B cell (primary cell): ENCODE results near the gene EDDM13. TPM values are rescaled to one million over a fixed set of nuclear protein-coding genes. Genes with fewer than 3 reads are reported as not detected.

Experiments used
- ATAC-seq: fragments of 200-7000 bp; cut with Tn5 transposase; one replicate; pipeline ENCODE4 v1.10.0; 2021; ENCODE audit warnings: low read depth, mild to moderate bottlenecking, moderate number of reproducible peaks, moderate library complexity
- CTCF ChIA-PET: fragments of 350-600 bp; sonication (Branson Sonifier 250); formaldehyde crosslinking; loops from one replicate; lab custom pipeline; 2021; ENCODE audit warnings: antibody characterized with exemption, inconsistent platforms; lab: Charles Lee
- POLR2A ChIA-PET: fragments of 350-600 bp; sonication (Branson Sonifier 250); formaldehyde crosslinking; loops from one replicate; lab custom pipeline; 2021; ENCODE audit warnings: antibody characterized with exemption; lab: Charles Lee
- DNase-seq: peaks from one replicate; pipeline ENCODE4 v3.0.0; 2013
- H2AFZ ChIP-seq: 2 replicates; pipeline ENCODE4 v1.6.1; 2012; ENCODE audit warnings: mild to moderate bottlenecking, low read depth, low read length; ENCODE audit not compliant: insufficient read depth, poor library complexity, severe bottlenecking
- H3K27ac ChIP-seq, 2 donors: 1 replicate in 1 of 2; 2 replicates in 1 of 2; pipeline ENCODE4 v1.5.1; 2012 to 2013; ENCODE audit warnings: low read length in 2 of 2, mild to moderate bottlenecking in 2 of 2, moderate library complexity in 1 of 2
- H3K27me3 ChIP-seq, 4 experiments: fragments of 200-600 bp in 1 of 4; sonication (generic) in 1 of 4; replicated peaks in 1 of 4; 1 replicate in 2 of 4; 2 replicates in 2 of 4; pipeline versions ENCODE4 v1.6.1 to v1.7.0; 2013 to 2016; ENCODE audit warnings: low read length in 3 of 4, mild to moderate bottlenecking in 2 of 4, mixed read lengths in 1 of 4, moderate library complexity in 1 of 4; ENCODE audit not compliant: insufficient read depth in 4 of 4, control insufficient read depth in 3 of 4; ENCODE audit errors: control extremely low read depth in 1 of 4
- H3K36me3 ChIP-seq, 2 experiments: replicated peaks in 1 of 2; 1 replicate in 1 of 2; 2 replicates in 1 of 2; pipeline versions ENCODE4 v1.6.1 to v1.7.1; 2013; ENCODE audit warnings: low read length in 1 of 2; ENCODE audit not compliant: insufficient read depth in 2 of 2, control insufficient read depth in 1 of 2; ENCODE audit errors: control extremely low read depth in 1 of 2, extremely low read depth in 1 of 2
- H3K4me1 ChIP-seq, 2 donors: fragments of 200-600 bp in 1 of 2; sonication (generic) in 1 of 2; 1 replicate in 1 of 2; 2 replicates in 1 of 2; pipeline versions ENCODE4 v1.5.1 to v1.6.1; 2013 to 2017; ENCODE audit warnings: low read length in 2 of 2; ENCODE audit not compliant: control insufficient read depth in 2 of 2, insufficient read depth in 2 of 2
- H3K4me2 ChIP-seq: replicated peaks from 2 replicates; pipeline ENCODE3; 2012; ENCODE audit warnings: mild to moderate bottlenecking, low read depth, low read length; ENCODE audit not compliant: poor library complexity, severe bottlenecking
- H3K4me3 ChIP-seq, 5 experiments: fragments of 200-600 bp in 1 of 5; sonication (generic) in 1 of 5; 1 replicate in 3 of 5; 2 replicates in 2 of 5; pipeline versions ENCODE4 v1.5.1 to v1.7.0; 2011 to 2016; ENCODE audit warnings: low read length in 4 of 5, mild to moderate bottlenecking in 4 of 5, low read depth in 2 of 5, control low read depth in 1 of 5, moderate library complexity in 1 of 5; ENCODE audit not compliant: insufficient read depth in 1 of 5; ENCODE audit errors: control extremely low read depth in 1 of 5, extremely low read depth in 1 of 5
- H3K79me2 ChIP-seq: fragments of 200-600 bp; sonication (generic); one replicate; pipeline ENCODE4 v1.6.0; 2016; ENCODE audit warnings: low read length; ENCODE audit not compliant: control insufficient read depth, insufficient read depth
- H3K9ac ChIP-seq: fragments of 200-600 bp; sonication (generic); 2 replicates; pipeline ENCODE4 v1.6.1; 2017; ENCODE audit warnings: mild to moderate bottlenecking, low read length, moderate library complexity
- H3K9me3 ChIP-seq, 3 donors: one replicate each; pipeline versions ENCODE4 v1.6.1 to v1.7.1; 2013; ENCODE audit warnings: low read length in 2 of 3; ENCODE audit not compliant: control insufficient read depth in 2 of 3, insufficient read depth in 1 of 3; ENCODE audit errors: control extremely low read depth in 1 of 3
- H4K20me1 ChIP-seq: 2 replicates; pipeline ENCODE4 v1.6.0; 2012; ENCODE audit warnings: mild to moderate bottlenecking, low read length; ENCODE audit not compliant: insufficient read depth, control insufficient read depth, poor library complexity, severe bottlenecking
- H3K27ac Mint-ChIP-seq: one replicate; pipeline ENCODE4 v1.8.0; 2021; ENCODE audit warnings: mixed read lengths
- H3K27me3 Mint-ChIP-seq: one replicate; pipeline ENCODE4 v1.8.0; 2021; ENCODE audit warnings: mixed read lengths
- H3K4me1 Mint-ChIP-seq: one replicate; pipeline ENCODE4 v1.8.0; 2021; ENCODE audit warnings: mixed read lengths
- H3K4me3 Mint-ChIP-seq: one replicate; pipeline ENCODE4 v1.8.0; 2021; ENCODE audit warnings: mixed read lengths
- H3K9me3 Mint-ChIP-seq: one replicate; pipeline ENCODE4 v1.8.0; 2022; ENCODE audit warnings: mixed read lengths; ENCODE audit not compliant: insufficient read depth
- CTCF ChIP-seq: fragments of 200-600 bp; IDR thresholded peaks from one replicate; pipeline ENCODE4 v1.8.0; 2022; ENCODE audit warnings: antibody characterized with exemption, mild to moderate bottlenecking
- EZH2 ChIP-seq: IDR thresholded peaks from 2 replicates; pipeline ENCODE4 v1.6.1; 2012; ENCODE audit warnings: borderline replicate concordance, low read depth, mild to moderate bottlenecking, moderate library complexity, low read length; ENCODE audit not compliant: insufficient read depth, poor library complexity, severe bottlenecking
- WGBS: methylation state at CpG from one replicate; pipeline ENCODE4 v1.1.5; 2013; ENCODE audit warnings: missing lambda C conversion rate; ENCODE audit not compliant: insufficient coverage; 5-methylcytosine and 5-hydroxymethylcytosine counted together
- intact Hi-C: fragments of 100-400 bp; cut with micrococcal nuclease; formaldehyde crosslinking; loops from one replicate; pipeline ENCODE4 v1.10.0; 2022
- polyA plus RNA-seq: library from polyadenylated mRNA; depleted of rRNA; stranded (reverse); fragments of >200 nt; gene quantifications from 2 replicates; pipeline ENCODE4 v1.2.3, GENCODE V29; 2012
- total RNA-seq, 2 donors: library from RNA; stranded (reverse); fragments of 120-200 nt in 1 of 2; gene quantifications; 1 replicate in 1 of 2; 2 replicates in 1 of 2; pipeline versions ENCODE4 v1.2.3 to v1.2.4, GENCODE V29; 2013 to 2022

EDDM13 gene
- total and polyA plus RNA-seq, 2 donors (not counting 1 experiment from before 2014, with no cell fraction given) = not detected

GRCh38 chr19:56324436-56324835 is 51.9 kb downstream of the EDDM13 start:
- H3K9me3 Mint-ChIP-seq = peaks cover 3% of the 10 kb centered on the region
- WGBS = no CpG with 5 or more reads among the region's 1 CpG
- ChIA-PET POLR2A (no interaction called here), CTCF (interaction anchor here (1.2 kb wide), 1 partner anchor 9 kb away, joined by 4 read pairs; no protein-coding TSS in a partner anchor)
- Histone ChIP-seq H3K4me3 (no peak overlapping the region), H3K9me3 (no peaks in the 10 kb centered on the region), H3K4me2 (no peak overlapping the region), H3K79me2 (no peaks in the 10 kb centered on the region), H3K36me3 (no peaks in the 10 kb centered on the region), H3K9ac (no peak overlapping the region), H2AFZ (no peak overlapping the region), H3K27me3 (no peaks in the 10 kb centered on the region), H4K20me1 (no peaks in the 10 kb centered on the region), H3K4me1 (peaks cover 3 to 9% of the 10 kb centered on the region in 2 donors), H3K27ac (no peak overlapping the region)
- no peaks in the 10 kb centered on the region for H3K27me3 Mint-ChIP-seq
- no peak overlapping the region for H3K4me3 Mint-ChIP-seq
- no peak for TF ChIP-seq EZH2
- no peak for TF ChIP-seq CTCF
- intact Hi-C loops = no loop called here
- H3K4me1 Mint-ChIP-seq = peaks cover 9% of the 10 kb centered on the region
- H3K27ac Mint-ChIP-seq = no peak overlapping the region
- DNase-seq (no peak), ATAC-seq (no peak)

DNA sequence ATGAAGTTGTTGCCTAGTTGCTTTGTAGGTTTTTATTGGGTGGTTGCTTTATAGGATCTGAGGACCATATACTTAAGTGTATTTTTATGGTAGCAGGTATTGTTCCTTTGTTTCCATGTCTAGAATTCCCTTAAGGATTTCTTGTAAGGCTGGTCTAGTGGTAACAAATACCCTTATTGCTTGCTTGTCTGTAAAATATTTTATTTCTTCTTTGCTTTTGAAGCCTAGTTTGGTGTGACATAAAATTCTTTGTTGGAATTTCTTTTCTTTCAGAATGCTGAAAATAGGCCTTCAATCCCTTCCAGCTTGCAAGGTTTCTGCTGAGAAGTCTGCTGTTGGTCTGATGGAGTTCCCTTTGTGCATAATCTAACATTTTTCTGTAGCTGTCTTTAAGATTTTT is 60.1 kb downstream of the EDDM13 start:
- Mint-ChIP-seq H3K4me3 (no peak overlapping the region), H3K9me3 (no peaks in the 10 kb centered on the region), H3K27me3 (peaks cover 20% of the 10 kb centered on the region), H3K4me1 (no peaks in the 10 kb centered on the region), H3K27ac (no peak overlapping the region)
- H3K4me3 ChIP-seq = no peak overlapping the region
- H3K4me2 ChIP-seq = no peak overlapping the region
- DNase-seq (no peak), ATAC-seq (no peak)
- H2AFZ ChIP-seq = no peak overlapping the region
- POLR2A ChIA-PET = no interaction called here
- no peaks in the 10 kb centered on the region for H3K27me3 ChIP-seq
- H3K4me1 ChIP-seq = no peaks in the 10 kb centered on the region
- intact Hi-C loops = loop anchor here (1.0 kb wide), 3 partner anchors 79 to 266 kb away; no protein-coding TSS in a partner anchor
- no peaks in the 10 kb centered on the region for H3K36me3 ChIP-seq
- H3K27ac ChIP-seq = no peak overlapping the region
- CTCF ChIA-PET = interaction anchor here (0.6 to 5.0 kb wide), 22 partner anchors 8 to 700 kb away, joined by 3 to 163 read pairs (median 8); partner anchors contain the start of gene ZSCAN5A
- no peak overlapping the region for H3K9ac ChIP-seq
- no peak for TF ChIP-seq CTCF
- TF ChIP-seq EZH2 = no peak
- no peaks in the 10 kb centered on the region for H4K20me1 ChIP-seq
- H3K9me3 ChIP-seq = peaks cover 0 to 1% (median 0%) of the 10 kb centered on the region in 3 donors
- no peaks in the 10 kb centered on the region for H3K79me2 ChIP-seq
